Esophagus squamous epithelium (tissue), 4 donors: ENCODE results near the gene GINS2.

Experiments
- CTCF ChIP-seq, 6 experiments: fragments of 450-650 bp in 4 of 6; fragments of 200-600 bp in 2 of 6; sonication (generic) in 2 of 6; IDR thresholded peaks; one replicate each; pipeline ENCODE4 v1.5.1; 2016 to 2019; ENCODE audit warnings: antibody characterized with exemption in 6 of 6, mild to moderate bottlenecking in 4 of 6, moderate library complexity in 4 of 6
- POLR2A ChIP-seq, 4 donors: fragments of 450-650 bp; IDR thresholded peaks; one replicate each; pipeline ENCODE4 v1.6.1; 2017; ENCODE audit warnings: antibody characterized with exemption in 4 of 4, mild to moderate bottlenecking in 4 of 4, moderate library complexity in 3 of 4

DNA sequence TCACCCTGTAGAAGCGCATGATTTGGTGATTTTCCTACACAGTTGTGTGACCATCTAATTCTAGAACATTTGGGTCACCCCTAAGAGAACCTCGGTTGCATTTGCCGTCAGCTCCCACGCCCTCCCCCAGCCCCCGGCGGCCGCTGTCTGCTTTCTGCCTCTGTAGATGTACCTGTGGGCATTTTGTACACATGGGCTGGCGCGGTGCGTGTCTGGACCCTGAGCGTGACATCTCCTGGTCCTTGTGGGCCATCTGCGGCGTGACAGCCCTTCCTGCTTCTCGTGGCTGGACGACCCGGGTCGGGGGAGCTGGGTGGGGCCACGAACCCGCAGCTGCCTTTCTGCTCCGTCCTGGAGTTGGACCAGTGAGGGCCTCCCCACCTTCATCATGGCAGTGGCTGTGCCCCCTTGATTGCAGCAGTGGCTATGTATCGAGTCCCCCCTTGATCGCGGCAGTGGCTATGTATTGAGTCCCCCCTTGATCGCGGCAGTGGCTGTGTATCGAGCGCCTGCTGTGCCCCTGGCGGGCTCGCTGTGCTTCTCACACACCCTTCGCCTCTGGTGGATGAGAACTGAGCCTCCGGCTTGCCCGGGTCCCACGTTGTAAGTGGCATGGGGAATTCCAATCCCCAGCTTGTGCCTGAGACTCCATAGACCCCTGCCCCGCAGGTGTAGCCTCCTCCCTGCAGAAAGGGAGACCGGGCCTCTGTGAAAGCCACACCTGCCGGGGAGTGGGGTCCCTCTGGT lies 51.5 kb downstream of the GINS2 start:
- TF ChIP-seq CTCF (IDR thresholded peaks at IDR 0.05) (no peak), POLR2A (IDR thresholded peaks at IDR 0.05) (no peak)
